Activated CD8-positive, alpha-beta memory T cell treated with anti-CD3 and anti-CD28 coated beads, Interleukin-2, amount 50 U/mL, for 1 hour (primary cell): ENCODE results near the gene BNIP3.
"Not testable (repeated sequence)": the region's sequence is repeated elsewhere in the genome, so short reads cannot be mapped to it uniquely, and the experiment has no call there.

Source experiments
- DNase-seq: peaks from one replicate; pipeline ENCODE4 v3.0.0-alpha.2; 2020; ENCODE audit errors: extremely low read depth

BNIP3 gene

DNA sequence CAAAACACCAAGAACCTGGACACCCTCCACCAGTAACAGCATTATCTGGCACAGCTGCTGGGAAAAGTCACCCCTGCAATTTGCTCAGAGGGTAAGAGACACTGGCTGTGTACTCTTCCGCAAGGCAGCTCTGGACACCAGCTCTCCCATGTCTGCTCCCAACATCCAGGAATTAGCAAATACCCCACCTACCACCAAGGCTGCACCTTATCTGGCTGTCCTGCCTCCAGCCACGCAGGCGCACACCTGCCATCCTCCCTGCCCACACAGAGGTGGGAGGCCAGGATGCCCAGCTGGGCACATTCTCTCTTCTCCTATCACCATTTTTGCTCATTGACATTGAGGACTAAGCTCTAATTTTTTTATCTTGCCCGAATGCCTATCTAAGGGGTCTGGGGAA is 20.3 kb upstream of the BNIP3 start:
- no peak for DNase-seq

DNA sequence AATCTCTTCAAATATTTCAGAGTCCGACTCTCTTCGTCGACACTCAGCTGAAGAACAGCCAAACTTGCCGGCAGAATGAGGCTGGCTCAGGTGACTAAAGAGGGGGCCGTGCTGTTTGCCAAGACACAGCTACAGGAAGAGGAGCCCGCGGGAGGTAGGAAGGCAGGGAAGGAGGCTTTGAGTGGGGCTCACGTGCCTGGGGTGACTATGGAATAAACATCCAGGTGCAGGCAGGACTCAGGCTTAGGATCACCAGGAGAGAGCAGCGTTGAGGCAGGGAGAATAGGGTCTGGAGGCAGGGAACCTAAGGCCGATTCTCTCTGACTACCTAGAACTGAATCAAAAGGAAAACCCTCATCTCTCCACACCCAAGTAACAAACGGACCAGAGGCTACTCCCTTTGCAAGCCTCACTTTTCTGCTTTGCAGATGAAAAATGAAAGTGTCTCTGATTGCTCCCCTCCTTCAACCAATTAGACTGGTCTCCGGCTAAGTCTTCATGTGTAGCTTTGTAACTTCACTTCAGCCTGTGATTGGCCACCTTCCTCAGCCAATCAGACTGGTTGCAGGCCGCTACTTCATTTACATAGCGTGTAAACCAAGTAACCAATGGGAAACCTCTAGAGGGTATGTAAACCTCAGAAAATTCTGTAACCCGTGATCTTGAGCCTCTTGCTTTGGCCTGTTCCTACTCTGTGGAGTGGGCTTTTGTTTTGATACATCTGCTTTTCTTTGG is 19.7 kb upstream of the BNIP3 start:
- no peak for DNase-seq

DNA sequence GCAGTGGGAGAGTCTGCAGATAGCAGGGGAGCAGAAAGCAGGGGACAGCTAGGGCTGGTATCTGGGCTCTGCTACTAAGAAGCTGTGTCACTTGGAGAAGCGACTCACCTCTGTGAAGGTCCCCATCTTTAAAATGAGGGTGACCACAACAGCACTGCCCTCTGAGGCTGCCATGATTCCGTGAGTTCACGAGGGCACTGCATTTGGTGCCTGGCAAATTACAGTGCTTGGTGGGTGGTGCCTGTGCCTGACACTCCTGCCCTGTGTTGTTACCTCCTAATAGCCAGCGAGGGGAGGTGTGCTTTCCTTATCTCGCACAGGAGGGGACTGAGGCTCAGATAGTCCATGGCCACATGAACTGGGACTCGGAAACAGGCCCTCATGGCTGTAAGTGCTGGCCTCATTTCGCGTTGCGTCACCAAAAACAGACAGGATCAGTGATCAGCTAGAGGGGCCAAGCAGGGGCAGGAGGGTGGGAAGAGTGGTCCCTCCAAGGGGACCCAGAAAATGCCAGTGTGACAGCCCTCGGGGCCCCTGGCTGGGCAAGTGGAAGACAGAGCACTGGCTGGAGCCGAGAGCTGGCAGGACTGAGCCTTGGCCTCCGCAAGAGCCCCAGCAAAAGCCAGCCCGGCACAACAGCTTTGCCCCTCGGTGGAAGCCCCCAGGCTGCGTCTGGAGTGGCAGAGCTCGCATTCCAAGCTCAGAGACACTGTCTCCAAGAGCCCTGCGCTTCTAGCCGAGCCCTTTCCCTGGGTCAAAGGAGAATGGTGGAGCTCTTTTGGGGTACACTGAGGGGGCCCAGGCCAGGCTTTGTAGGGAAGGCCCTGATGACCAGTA is 17.3 kb upstream of the BNIP3 start:
- DNase-seq: no peak

DNA sequence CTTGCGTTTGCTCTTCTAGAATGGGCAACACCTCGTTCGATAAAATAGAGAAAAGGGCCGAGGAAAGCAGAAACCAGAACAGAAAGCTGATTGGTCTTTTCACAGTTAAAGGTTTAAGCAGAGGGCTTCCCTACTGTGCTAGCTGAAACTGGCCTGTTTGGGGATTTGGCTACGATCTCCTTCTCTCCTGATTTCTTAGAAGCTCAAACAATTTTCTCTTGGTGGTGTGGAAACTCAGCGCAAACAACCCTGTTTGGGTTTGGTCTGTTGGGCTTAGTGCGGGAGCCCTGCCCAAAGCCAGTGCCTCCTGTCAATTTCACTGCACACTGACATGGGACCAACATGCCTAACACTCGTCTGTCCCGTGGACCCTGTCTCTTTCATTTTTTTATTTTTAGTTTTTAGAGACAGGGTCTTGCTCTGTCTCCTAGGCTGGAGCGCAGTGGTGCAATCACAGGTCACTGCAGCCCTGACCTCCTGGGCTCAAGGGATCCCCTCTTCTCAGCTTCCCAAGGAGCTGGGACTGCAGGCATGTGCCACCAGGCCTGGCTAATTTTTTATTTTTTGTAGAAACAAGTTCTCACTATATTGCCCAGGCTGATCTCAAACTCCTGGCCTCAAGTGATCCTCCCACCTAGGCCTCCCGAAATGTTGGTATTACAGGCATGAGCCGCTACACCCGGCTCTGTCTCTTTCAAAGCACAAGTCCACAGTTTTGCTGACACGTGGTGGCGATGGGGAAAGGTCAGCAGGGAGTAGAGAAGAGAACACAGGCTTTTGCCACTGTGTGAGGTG is 16.5 kb upstream of the BNIP3 start:
- DNase-seq: no peak

DNA sequence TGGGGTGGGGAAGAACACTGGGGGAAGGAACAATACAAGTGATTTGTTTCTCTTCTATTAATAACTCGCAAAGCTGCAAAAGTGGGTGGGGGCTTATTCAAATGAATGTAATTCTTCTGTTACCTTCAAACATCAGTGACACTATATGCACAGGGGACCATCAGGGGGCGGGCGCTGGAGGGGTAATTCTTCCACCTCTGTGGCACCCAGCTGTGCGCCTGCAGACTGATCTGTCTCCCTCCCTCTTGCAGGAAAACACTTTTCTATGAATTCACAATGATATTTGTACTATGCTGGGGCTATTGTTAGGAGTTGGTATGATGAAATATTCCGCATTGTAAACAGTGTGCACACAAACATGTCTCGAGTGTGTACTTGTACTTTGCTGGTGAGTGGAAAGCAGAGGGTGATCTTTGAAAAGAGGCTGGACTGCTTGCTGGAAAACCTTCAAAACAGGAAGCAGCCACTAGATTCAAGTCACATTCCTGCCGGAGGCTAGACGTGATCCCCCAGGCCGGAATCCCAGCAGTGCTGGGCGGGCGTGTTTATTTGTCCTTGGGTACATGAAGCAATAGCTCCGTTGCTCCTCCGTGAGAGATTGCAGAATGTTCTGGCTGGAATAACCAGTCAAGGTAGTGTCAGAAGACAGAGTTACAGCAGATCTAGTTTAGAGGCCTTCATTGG is 15.8 kb upstream of the BNIP3 start:
- no peak for DNase-seq

DNA sequence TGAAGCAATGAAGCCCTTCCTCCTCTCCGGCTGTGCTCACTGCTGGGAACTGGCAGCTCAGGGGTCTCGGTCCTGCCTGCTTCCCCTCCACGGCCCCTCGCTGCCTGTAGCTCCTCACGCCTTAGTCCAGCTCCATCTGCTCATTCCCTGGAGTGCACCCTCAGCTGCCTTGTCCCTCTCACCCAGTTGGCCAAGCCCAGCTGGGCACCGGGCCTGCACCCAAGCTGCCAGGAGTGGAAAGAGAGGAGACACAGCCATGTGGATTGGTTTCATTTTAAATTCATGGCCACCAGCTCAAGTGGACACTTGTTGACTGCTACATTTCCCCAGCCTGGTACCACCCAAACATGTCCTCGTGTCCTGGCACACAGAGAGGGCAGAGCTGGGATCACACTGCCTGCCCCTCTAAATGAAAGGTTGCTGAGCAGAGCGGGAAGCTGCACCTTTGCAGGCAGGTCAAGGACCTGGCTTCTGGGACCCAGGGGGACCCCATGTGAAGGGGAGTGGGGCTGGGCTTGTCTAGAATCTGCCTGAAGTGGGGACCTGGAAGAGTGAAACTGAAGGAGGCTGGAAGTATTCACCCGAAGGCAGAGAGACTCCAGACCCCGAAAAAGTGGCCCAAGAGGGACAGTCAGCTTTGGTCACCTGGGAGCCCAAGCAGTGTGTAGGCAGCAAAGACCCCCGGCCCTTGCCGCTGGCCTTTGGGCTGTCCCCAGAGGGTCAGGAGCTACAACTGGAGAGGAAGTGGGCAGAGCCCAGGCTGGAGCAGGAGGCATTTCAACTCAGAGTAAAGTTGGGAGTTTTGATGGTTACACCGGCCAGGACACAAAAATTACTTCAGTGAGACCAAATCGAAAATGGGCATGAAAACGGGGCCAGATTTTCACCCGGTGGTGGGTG is 15.0 kb upstream of the BNIP3 start:
- no peak for DNase-seq

DNA sequence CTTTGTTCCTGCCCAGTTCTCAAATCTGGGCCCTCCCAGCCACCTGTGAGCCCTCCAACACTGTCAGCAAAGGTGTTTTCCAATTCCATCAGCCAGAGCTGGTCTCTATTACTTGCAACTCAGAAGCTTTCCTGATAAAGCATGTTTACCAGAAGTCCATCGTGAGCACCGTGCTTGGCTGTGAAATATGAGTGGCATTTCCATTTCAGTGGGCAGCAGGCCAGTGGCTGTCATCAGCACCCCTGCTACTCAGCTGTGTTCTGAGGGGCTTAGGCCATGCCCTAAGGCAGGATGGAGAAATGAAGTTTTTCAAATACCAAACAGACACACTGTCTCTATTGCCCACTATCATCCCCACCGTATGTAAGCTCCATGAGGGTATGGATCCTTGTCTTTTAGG is 12.7 kb upstream of the BNIP3 start:
- no peak for DNase-seq

DNA sequence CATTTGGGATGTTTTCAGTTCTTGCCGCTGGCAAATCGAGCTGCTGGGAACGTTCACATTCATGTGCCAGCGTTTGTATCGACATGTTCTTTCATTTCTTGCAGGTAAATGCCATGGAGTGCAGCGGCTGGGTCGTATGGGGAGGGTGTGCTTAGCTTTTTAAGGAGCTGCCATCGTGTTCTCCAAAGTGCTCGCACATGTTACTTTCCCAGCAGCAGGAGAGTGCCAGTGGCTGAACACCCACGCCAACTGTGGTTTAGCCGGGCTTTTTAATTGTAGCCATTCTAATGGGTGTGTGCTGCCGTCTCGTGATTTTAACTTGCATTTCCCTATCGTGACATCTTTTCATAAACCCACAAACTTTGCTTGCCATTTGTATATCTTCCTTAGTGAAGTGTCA is 11.6 kb upstream of the BNIP3 start:
- no peak for DNase-seq

DNA sequence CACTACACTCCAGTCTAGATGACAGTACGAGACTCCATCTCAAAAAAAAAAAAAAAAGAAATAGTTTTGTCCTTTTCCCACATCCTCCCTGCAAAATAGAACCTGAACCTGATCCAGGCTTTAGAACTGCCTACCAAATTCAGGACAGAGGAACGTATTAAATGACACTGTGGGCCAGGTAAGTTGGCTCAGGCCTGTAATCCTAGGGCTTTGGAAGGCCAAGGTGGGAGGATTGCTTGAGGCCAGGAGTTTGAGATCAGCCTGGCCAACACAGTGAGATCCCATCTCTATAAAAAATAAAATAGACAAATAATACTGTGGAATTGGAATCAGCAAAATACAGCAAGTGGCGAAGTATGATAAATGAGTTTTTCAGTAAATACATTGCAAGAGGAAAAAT is 10.0 kb upstream of the BNIP3 start:
- no peak for DNase-seq

DNA sequence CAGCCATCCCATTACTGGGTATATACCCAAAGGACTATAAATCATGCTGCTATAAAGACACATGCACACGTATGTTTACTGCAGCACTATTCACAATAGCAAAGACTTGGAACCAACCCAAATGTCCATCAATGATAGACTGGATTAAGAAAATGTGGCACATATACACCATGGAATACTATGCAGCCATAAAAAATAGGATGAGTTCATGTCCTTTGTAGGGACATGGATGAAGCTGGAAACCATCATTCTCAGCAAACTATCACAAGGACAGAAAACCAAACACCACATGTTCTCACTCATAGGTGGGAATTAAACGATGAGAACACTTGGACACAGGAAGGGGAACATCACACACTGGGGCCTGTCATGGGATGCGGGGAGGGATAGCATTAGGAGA is 6.1 kb upstream of the BNIP3 start:
- not testable (repeated sequence) for DNase-seq

DNA sequence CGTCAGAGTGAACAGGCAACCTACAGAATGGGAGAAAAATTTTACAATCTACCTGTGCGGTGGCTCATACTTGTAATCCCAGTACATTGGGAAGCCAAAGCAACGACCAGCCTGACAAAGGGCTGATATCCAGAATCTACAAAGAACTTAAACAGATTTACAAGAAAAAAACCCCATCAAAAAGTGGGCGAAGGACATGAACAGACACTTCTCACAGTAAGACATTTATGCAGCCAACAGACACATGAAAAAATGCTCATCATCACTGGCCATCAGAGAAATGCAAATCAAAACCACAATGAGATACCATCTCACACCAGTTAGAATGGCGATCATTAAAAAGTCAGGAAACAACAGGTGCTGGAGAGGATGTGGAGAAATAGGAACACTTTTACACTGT is 5.6 kb upstream of the BNIP3 start:
- not testable (repeated sequence) for DNase-seq

DNA sequence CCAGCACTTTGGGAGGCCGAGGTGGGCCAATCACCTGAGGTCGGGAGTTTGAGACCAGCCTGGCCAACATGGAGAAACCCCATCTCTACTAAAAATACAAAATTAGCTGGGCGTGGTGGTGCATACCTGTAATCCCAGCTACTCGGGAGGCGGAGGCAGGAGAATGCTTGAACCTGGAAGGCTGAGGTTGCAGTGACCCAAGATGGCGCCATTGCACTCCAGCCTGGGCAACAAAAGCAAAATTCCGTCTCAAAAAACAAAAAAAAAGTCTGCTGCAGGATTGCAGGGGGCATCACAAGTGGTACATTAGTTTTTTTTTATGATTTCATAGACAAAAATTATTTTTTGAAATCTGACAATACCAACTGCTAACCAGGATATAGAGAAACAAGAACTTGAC is 5.1 kb upstream of the BNIP3 start:
- not testable (repeated sequence) for DNase-seq

DNA sequence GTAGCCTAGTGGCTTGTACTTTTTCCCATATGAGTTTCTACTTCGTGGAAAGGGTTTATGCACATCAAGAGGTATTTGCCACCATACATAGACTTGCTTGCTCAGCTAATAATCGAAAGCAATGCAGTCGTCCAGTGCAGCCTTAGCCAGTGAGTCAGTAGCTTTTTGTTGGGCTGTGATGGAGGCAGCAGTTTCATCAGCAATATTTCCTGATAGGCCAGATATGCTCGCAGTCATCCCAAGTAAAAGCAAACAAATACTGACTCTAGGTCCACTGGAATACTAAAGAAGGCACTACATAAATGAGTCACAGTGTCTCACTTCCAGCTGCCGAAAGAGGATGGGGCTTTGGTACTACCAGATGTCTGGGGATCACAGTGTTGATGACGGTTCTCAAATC is 2.1 kb upstream of the BNIP3 start:
- no peak for DNase-seq

DNA sequence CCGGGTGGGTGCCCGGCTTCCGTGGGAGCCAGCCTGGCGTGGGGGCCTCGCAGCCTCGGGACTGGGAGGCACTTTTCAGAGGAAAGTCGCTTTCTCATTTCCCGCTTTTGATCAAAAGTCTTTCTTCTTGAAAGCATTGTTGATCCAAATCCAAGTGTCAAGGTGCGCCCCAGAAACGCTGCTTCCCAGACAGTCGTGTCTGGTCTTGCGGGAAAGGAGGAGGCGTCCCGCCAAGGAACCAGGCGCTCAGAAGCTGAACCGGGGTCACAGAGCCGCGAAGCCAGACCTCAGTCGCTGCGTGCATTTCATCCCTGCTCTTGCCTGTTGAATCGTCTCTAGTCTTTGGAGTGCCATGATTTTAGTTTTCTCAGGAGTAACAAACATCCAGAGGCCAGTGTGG is 1.1 kb upstream of the BNIP3 start:
- DNase-seq: no peak

DNA sequence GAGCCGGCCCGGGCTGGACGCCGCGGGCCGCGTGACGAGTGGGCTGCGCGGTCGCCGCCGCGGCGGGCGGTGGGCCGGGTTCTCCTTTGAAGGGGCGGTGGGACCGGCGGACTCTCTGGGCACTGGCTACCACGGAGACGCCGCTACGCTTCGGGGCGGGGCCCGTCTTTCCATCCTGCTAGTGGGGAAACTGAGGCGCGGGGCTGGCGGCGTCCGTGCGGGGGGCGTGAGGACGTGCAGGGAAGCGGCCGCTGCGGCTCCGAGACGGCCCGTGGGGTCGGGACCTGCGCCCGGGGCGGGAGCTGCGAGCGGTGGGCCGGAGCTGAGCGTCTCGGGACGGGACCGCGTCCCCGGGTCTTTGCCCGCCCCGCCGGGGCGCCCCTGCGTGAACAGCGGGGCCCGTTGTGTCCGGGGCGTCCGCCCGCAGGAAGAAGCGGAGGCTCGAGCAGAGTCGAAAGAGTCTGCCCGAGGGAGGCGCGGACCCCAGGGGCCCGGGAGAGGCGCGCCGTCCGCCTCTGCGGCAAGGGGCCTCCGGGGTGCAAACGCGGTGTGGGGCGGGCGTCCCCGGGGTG is 548 bp upstream of the BNIP3 start:
- DNase-seq: no peak

DNA sequence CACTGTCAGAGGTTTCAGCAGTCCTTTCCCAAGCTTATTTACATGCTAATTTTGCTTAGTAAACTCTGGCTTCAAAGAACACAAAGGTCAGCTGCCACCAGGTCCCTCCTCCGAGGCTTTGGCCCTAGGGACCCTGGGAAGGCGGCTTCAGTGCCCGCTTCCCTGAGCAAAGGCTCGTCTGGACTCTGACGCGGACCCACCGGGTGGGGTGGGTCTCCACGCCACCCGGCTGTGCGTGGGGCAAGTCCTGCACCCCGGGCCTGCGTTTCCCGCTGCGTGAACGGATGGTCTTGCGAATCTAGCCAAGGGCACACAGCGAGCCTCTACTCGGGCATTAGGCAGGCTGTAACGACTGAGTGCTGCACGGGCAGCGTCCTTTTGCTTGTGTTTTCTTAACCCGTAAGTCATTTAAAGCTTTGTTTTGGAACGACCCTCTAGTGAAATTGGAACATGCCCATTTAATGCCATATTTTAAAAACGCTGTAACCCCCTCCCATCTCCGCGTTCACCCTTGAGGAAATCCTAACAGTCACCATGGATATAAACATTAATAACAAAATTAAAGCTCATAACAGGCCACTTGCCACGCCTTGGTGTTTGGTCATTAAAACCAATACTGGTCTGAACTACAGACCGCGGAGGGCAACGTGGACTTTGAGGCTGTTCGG is 828 bp downstream of the BNIP3 start:
- no peak for DNase-seq

DNA sequence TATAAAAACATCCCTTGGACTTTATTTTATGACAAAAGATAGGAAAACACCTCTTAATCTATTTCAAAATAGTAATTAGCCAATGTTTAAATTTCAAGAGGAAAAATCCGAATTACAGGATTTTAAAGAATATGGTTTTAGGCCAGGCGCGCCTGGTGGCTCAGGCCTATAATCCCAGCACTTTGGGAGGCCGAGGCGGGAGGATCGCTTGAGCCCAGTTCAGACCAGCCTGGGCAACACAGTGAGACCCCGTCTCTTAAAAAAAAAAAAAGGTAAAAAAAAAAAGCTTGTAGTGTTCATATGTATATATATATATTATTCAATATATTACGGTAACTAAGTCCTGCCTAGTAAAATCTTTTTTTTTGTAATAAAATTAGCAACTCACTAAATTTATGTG is 1.4 kb downstream of the BNIP3 start:
- no peak for DNase-seq

DNA sequence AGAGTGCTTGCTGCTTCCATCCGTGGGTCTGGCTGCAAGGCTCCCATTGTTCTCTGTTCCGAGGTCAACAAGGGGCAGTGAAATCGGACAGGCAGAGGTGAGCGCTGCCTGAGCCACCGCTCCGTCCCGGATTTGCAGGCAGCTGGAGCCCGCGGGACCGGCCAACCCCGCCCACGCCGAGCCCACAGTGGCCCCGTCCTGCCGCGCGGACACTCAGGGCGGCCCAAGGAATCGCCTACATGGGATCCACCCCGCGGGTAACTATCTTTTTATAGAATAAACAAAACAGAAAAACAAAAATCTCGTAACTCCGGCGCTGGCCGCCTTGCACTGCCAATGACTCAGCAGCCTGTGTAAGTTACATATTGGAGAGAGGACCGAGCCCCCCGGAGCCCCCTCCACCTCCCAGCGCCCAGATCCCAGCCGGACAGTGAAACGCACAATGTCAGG is 1.9 kb downstream of the BNIP3 start:
- no peak for DNase-seq

DNA sequence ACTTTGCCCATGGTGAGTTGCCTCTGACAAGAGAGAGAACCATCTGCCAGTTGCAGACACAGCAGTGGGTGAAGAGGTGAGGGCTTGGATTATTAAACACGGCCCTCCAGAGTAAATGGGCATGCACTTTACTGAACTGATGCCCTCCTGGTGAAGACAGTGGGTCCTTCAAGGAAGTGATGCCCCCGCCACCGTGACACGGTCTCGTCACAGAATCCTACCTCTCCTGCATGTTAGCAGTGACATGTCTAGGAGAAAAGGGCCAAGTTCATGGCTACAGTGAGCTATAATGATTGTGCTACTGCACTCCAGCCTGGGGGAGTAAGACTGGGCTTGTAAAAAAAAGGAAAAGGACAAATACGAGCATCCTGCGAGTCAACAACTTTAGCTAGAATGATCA is 2.4 kb downstream of the BNIP3 start:
- DNase-seq: no peak

DNA sequence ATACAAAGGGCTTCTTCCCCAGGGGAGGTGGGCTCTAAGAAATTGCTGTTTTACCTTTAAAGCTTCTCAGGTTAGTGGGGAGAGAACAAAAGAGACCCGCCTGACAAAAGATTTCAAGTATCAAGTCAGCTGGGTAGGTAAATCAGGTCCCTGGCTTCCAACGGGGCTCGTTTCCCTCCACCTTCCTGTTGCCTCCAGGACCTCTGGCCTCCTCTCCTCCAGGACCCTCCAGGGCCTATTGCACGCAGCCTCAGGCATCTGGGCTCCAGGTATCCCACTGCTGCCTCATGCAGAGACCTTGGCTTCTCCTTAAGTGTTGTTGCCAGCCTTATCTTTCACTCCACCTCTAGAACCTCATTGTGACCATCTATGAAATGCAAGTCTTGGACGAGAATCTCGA is 2.9 kb downstream of the BNIP3 start:
- DNase-seq: no peak
